ENCODE data around the gene TIE1. TPM values are rescaled to one million over a fixed set of nuclear protein-coding genes. Genes with fewer than 3 reads are reported as not detected.
A peak's percentile ranks its signal among the peaks of the same experiment; 100 is the strongest.

Gene TIE1
- 643 TPM for total RNA-seq (ENCODE audit: unreplicated experiment)
- long read RNA-seq, transcript TIE1-201 (23 exons, 3,882 nt): major isoform, 79 of 173 reads
- long read RNA-seq, partial matches to known transcripts: 35 of 173 reads
- long read RNA-seq, other reads (novel, unspliced or antisense): 59 of 173 reads

GRCh38 chr1:43300378-43301094 is at the start of gene TIE1:
TSS of gene TIE1 (plus strand) at chr1:43300982. CDS start at chr1:43301072, 90 bp downstream.
- Mint-ChIP-seq H3K27ac (ENCODE audit: unreplicated experiment) (peak within 1 kb of the TSS; percentile 99), H3K4me3 (ENCODE audit: unreplicated experiment) (peak within 1 kb of the TSS; percentile 97), H3K36me3 (ENCODE audit: low read depth, unreplicated experiment) (peaks cover 29% of the 10 kb centered on the region), H3K4me1 (ENCODE audit: unreplicated experiment) (peaks cover 75% of the 10 kb centered on the region), H3K9me3 (ENCODE audit: unreplicated experiment) (no peaks in the 10 kb centered on the region), H3K27me3 (ENCODE audit: unreplicated experiment) (peaks cover 16% of the 10 kb centered on the region)
- TF ChIP-seq CTCF (IDR thresholded peaks at IDR 0.05; ENCODE audit: unreplicated experiment): no peak
- peak; percentile 79 for DNase-seq (ENCODE audit: low spot score)

- Mint-ChIP-seq H3K4me3 (ENCODE audit: unreplicated experiment) (no peak overlapping the region), H3K27ac (ENCODE audit: unreplicated experiment) (no peak overlapping the region), H3K4me1 (ENCODE audit: unreplicated experiment) (no peaks in the 10 kb centered on the region), H3K27me3 (ENCODE audit: unreplicated experiment) (peaks cover 4% of the 10 kb centered on the region), H3K9me3 (ENCODE audit: unreplicated experiment) (peaks cover under 1% of the 10 kb centered on the region), H3K36me3 (ENCODE audit: low read depth, unreplicated experiment) (peaks cover 6% of the 10 kb centered on the region)
- TF ChIP-seq CTCF (IDR thresholded peaks at IDR 0.05; ENCODE audit: unreplicated experiment): no peak
- DNase-seq (ENCODE audit: low spot score): no peak
These were observed 49.8 kb upstream of the TIE1 start for GRCh38 chr1:43251024-43251423.

- no peak overlapping the region for H3K4me3 Mint-ChIP-seq (ENCODE audit: unreplicated experiment)
- TF ChIP-seq CTCF (IDR thresholded peaks at IDR 0.05; ENCODE audit: unreplicated experiment): no peak
- no peaks in the 10 kb centered on the region for H3K4me1 Mint-ChIP-seq (ENCODE audit: unreplicated experiment)
- peaks cover 6% of the 10 kb centered on the region for H3K9me3 Mint-ChIP-seq (ENCODE audit: unreplicated experiment)
- no peak overlapping the region for H3K27ac Mint-ChIP-seq (ENCODE audit: unreplicated experiment)
- peaks cover 12% of the 10 kb centered on the region for H3K27me3 Mint-ChIP-seq (ENCODE audit: unreplicated experiment)
- peaks cover 12% of the 10 kb centered on the region for H3K36me3 Mint-ChIP-seq (ENCODE audit: low read depth, unreplicated experiment)
- no peak for DNase-seq (ENCODE audit: low spot score)
These were observed 48.6 kb upstream of the TIE1 start for GRCh38 chr1:43252225-43252624.

- no peak overlapping the region for H3K27ac Mint-ChIP-seq (ENCODE audit: unreplicated experiment)
- TF ChIP-seq CTCF (IDR thresholded peaks at IDR 0.05; ENCODE audit: unreplicated experiment): no peak
- H3K27me3 Mint-ChIP-seq (ENCODE audit: unreplicated experiment): peaks cover 12% of the 10 kb centered on the region
These were observed 47.6 kb upstream of the TIE1 start for GRCh38 chr1:43253173-43253572.

GRCh38 chr1:43253876-43254275 is 46.9 kb upstream of the TIE1 start:
- no peak for TF ChIP-seq CTCF (IDR thresholded peaks at IDR 0.05; ENCODE audit: unreplicated experiment)
- Mint-ChIP-seq H3K27me3 (ENCODE audit: unreplicated experiment) (peaks cover 12% of the 10 kb centered on the region), H3K4me1 (ENCODE audit: unreplicated experiment) (no peaks in the 10 kb centered on the region), H3K9me3 (ENCODE audit: unreplicated experiment) (peaks cover 15% of the 10 kb centered on the region), H3K36me3 (ENCODE audit: low read depth, unreplicated experiment) (peaks cover 24% of the 10 kb centered on the region), H3K27ac (ENCODE audit: unreplicated experiment) (no peak overlapping the region), H3K4me3 (ENCODE audit: unreplicated experiment) (no peak overlapping the region)
- DNase-seq (ENCODE audit: low spot score): no peak

More at GRCh38 chr1:43253173-43253572, 47.6 kb upstream of the TIE1 start:
- peaks cover 9% of the 10 kb centered on the region for H3K9me3 Mint-ChIP-seq (ENCODE audit: unreplicated experiment)
- H3K4me3 Mint-ChIP-seq (ENCODE audit: unreplicated experiment): no peak overlapping the region
- H3K36me3 Mint-ChIP-seq (ENCODE audit: low read depth, unreplicated experiment): peaks cover 18% of the 10 kb centered on the region
- no peak for DNase-seq (ENCODE audit: low spot score)
- H3K4me1 Mint-ChIP-seq (ENCODE audit: unreplicated experiment): no peaks in the 10 kb centered on the region

Data from endothelial cell (in vitro differentiated cells).